GM10266 (cell line): ENCODE measurements around the gene DHRS7.
"Not testable (repeated sequence)": the region's sequence is repeated elsewhere in the genome, so short reads cannot be mapped to it uniquely, and the experiment has no call there.

Experiments
- DNase-seq: peaks from one replicate; pipeline ENCODE4 v3.0.0; 2012; ENCODE audit errors: extremely low spot score
- TF ChIP-seq, protein P1 (sequence below): IDR thresholded peaks from 2 replicates; pipeline ENCODE4 v1.5.1; 2012; ENCODE audit warnings: mild to moderate bottlenecking, low read depth; ENCODE audit not compliant: control insufficient read depth, insufficient read depth; ENCODE audit errors: missing control alignments

The DHRS7 gene

DNA sequence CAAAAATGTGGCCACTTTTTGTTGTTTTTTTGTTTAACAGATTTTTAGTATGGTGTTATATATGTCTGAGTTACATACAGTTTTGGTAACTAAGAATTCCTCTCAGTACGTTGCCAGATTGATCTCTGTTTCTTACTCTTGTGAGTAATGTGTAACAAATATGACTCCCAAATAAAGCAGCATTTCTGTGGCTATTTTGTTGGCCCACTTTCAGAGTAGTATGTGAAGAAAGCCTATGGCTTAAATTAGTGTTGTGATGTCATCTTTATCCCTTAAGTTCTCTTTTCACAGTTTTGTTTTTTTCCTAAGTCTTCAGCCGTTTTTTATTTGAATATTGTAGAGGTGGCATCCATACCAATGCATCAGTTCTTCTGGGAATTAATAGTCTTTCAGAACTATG lies 62.8 kb downstream of the DHRS7 start:
- TF ChIP-seq, protein P1, sequence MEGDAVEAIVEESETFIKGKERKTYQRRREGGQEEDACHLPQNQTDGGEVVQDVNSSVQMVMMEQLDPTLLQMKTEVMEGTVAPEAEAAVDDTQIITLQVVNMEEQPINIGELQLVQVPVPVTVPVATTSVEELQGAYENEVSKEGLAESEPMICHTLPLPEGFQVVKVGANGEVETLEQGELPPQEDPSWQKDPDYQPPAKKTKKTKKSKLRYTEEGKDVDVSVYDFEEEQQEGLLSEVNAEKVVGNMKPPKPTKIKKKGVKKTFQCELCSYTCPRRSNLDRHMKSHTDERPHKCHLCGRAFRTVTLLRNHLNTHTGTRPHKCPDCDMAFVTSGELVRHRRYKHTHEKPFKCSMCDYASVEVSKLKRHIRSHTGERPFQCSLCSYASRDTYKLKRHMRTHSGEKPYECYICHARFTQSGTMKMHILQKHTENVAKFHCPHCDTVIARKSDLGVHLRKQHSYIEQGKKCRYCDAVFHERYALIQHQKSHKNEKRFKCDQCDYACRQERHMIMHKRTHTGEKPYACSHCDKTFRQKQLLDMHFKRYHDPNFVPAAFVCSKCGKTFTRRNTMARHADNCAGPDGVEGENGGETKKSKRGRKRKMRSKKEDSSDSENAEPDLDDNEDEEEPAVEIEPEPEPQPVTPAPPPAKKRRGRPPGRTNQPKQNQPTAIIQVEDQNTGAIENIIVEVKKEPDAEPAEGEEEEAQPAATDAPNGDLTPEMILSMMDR = no peak
- DNase-seq = no peak

DNA sequence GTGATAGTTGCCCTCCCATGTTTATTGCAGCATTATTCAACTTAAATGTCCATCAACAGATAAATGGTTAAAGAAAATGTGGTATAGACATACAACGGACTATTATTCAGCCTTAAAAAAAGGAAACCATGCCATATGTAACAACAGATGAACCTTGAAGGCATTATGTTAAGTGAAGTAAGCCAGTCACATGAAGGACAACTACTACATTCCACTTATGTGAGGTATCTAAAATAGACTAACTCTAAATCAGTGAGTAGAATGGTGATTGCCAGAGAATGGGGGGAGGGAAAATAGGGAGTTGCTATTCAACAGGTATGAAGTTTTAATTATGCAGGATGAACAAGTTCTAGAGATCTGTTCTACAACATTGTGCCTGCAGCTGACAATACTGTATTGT lies 63.4 kb downstream of the DHRS7 start:
- DNase-seq = no peak
- TF ChIP-seq, protein P1 = no peak

- not testable (repeated sequence) for DNase-seq
These were observed 65.3 kb downstream of the DHRS7 start for GRCh38 chr14:60099855-60100254.

GRCh38 chr14:60097974-60098373 lies 67.2 kb downstream of the DHRS7 start:
- DNase-seq = no peak
- TF ChIP-seq, protein P1 = no peak

- TF ChIP-seq, protein P1 = no peak
- no peak for DNase-seq
These were observed 69.3 kb downstream of the DHRS7 start for GRCh38 chr14:60095781-60096450.

DNA sequence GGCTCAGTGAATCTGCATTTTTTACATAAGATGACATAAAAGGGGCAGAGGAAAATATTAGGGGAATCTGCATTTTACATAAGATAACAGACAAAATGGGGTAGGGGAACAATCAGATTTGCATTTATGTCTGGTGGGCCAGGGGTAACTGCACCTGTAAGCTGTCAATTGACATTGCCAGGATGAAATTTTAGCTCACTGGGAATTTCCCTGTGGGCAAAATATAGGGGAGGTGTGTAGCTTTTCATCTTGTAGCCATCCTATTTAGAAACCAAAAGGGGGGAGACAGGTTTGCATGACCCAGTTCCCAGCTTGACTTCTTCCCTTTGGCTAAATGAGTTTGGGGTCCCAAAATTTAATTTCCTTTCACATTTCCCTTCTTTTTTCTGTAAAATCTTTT lies 70.0 kb downstream of the DHRS7 start:
- no peak for DNase-seq
- TF ChIP-seq, protein P1 = no peak

DNA sequence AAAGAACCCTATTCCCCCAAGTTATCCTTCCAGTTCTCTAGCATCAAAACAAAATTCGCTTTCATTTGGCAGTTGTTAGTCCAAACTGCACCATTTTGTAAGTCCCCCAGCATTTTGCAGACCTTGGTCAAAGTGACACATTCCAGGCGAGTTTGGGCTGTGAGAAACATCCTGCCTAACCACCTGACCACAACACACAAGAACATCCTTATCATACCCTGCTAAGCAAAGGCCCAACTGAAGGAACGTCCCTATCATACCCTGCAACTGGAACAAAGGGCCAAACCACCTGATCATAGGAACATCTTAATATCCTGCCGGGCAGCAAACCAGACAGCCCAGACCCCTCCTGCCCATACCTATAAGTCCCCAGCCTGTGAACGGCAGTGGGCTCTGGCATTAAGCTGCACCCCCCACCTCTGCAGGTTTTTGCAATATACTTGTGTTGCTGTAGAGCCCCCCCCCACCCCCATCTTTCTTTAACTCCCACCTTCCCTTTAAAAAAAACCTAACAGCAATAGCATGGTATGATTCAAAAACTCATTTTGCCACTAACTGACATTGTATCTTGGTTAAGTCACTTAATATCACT lies 70.8 kb downstream of the DHRS7 start:
- no peak for DNase-seq
- TF ChIP-seq, protein P1 = no peak
